HG03039 (cell line): ENCODE data around the gene NBAS.

ENCODE experiments used
- ATAC-seq: cut with Tn5 transposase; IDR thresholded peaks from one replicate; pipeline ENCODE4 v1.9.1; 2021; ENCODE audit warnings: mild to moderate bottlenecking, moderate library complexity; ENCODE audit not compliant: unreplicated experiment

The NBAS gene

DNA sequence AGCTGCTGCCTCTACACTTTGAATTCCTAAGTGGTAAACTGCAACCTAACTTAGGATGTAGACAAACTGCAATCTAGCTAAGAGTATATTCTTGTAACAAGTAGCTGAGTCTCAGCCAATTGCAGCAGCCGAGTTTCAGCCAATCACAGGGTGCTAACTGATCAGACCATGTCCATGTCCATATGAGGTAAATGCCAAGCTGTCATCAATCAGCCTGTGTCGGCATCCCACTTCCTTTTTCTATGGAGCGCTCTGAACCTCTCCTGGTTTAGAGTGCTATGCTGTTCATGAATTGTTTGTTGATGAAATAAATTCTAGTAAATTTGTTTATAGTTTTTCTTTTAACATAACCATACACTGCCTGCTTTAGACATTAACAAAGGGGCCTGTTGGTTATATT lies 408.8 kb downstream of the NBAS start:
- no peak for ATAC-seq

GRCh38 chr2:15149063-15149462 lies 412.1 kb downstream of the NBAS start:
- no peak for ATAC-seq

DNA sequence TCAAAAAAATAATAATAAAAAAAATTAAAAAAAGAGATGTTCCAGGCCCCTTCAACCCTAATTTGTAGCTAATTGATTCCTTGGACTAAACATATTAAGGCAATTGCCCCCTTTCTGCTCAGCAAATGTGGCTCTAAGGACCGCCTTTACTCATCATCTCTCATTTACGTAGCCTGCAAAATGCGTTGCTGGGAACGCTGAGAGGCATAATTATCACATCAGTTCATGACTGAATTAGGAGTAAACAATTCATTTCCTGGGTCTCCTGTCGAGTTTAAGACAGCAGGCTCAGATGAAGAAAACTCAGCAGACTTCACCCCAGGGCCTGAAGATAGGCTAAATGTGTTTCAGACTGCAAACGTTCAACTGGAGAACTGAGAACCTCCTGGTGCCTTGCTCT lies 413.5 kb downstream of the NBAS start:
- ATAC-seq: no peak

DNA sequence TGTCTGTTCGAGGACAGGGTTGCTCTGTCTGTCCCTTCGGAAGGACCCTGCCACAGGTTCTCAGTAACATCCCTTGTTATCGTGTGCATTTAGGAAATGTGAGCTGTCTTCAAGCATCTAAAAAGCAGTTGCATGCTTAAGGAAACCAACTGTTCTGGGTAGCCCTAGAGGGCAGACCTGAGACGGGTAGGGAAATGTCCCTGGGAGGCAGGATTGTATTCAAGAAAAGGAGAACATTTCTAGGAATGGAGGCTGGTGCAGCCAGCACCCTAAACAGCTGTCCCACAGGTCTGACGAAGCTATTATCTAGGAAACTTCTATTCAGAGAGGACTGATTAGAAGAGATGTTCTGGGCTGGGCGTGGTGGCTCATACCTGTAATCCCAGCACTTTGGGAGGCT lies 414.2 kb downstream of the NBAS start:
- no peak for ATAC-seq

- no peak for ATAC-seq
These were observed 415.2 kb downstream of the NBAS start for GRCh38 chr2:15145919-15146318.

DNA sequence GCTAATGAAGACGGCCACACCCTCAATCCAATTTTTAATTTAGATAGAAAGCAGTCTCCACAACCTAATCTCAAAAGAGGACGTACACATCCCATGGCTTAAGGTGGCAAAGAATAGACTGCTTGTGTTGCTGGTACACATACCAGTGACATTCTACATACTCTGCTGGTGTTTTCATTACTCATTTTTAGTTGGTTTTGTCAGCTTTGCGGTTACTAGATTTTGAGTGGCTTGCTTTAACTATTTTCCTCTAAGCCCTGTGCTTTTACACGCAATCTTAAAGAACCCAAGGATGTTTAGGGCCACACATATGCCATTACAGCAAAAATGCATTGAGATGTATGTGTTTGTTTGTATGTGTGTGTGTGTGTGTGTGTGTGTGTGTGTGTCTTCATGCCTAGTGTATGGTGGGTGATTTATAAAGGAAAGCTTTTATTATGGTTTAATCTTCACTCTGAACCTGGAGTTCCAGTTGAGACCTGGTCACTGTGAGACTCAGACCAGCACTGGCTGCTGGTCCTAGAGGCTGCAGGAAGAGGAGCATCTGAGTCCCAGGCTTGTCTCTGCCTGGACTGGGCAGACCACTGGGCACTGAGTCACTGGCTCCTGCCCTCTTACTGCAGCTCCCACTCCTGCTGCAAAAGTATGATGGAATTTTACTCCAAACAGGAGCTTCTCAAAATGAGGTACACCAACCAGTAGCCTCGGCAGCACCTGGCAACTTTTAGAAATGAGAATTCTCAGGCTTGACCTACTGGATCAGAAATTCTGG lies 415.9 kb downstream of the NBAS start:
- no peak for ATAC-seq

- peak; percentile 100 for ATAC-seq
These were observed 419.0 kb downstream of the NBAS start for GRCh38 chr2:15142069-15142689.

- no peak for ATAC-seq
These were observed 419.9 kb downstream of the NBAS start for GRCh38 chr2:15141211-15141610.

DNA sequence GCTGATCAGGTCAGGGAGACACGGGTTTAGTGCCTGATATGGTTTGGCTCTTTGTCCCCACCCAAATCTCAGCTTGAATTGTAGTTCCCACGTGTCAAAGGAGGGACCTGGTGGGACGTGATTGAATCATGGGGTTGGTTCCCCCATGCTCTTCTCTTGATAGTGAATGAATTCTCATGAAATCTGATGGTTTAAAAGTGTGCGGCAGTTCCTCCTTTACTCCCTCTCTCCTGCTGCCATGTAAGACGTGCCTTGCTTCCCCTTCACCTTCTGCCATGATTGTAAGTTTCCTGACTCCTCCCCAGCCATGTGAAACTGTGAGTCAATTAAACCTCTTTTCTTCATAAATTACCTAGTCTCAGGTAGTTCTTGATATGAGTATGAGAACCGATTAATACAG lies 424.5 kb downstream of the NBAS start:
- ATAC-seq: no peak

DNA sequence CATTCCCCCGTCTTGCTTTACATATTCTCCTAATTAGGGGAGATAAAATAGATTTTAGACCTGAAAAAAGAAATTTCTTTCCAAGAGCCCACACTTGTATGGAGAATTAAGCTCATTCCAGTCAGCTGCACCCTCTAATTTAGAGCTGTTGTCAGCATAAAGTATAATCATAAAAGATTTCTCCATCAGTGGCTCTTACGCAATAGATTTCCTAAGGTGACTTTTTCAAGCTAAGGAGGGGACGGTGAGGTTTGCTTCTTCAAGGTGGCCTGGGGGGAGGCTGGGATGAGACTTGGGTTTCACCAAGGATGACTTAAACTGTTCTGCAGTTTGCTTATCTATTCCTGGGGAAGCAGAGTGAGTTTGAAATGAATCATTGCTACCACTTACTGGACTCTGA lies 426.2 kb downstream of the NBAS start:
- no peak for ATAC-seq

DNA sequence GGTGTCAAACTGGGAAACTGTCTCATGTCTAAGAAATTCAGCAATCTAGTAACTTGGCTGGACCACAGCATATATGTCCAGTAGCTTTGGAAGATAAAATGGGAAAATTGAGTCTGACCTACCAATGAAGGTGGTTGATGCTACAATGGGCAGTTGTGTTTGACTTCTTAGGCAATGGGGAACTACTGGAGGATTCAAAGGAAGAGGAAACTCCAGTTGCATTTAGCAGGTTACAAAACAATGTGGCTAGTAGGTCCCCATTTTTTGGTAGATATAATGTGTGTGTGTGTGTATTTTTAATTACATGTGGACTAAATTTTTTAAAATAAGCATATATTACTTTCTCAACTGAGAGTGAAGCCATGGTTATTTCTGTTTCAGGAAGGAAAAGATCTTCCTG lies 427.7 kb downstream of the NBAS start:
- ATAC-seq: no peak

DNA sequence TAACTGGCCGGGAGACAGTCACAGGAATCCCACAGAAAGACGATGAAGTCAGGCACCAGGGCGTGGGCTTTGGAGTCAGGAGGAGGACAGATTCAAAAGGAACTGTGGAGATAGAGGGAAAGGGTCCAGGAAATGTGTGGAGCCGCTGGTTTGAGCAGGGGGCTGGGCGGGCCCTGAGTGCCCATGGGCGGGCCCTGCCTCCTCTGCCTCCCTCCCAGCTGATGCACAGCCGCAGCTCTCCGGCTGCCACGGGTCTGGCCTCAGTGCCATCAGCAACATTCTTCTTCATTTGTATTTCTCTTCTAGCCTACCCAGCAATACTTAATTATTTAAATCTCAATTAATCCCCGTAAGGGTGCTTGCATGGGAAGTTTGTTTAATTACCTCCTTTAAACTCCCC lies 432.3 kb downstream of the NBAS start:
- ATAC-seq: no peak

GRCh38 chr2:15127876-15128275 lies 433.3 kb downstream of the NBAS start:
- no peak for ATAC-seq

DNA sequence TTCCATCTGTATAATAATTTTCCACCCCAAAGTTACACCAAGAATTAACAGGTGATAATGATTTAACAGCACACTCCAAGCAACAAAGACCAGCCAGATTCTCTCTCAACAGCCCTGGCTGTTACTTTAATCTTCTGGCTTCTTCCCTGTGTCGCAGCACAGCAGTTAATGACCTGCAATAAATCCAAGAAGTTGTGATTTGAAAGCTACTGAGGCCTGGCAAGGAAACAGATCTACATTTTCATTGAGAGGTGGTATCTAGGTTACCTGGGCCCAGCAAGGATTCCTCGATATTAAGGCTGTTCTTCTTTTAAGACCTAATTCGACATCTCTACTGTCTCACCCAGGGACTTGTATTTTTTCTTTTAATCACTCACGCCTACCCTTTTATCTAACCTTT lies 433.8 kb downstream of the NBAS start:
- no peak for ATAC-seq

GRCh38 chr2:15126373-15126772 lies 434.8 kb downstream of the NBAS start:
- ATAC-seq: no peak

- ATAC-seq: no peak
These were observed 438.2 kb downstream of the NBAS start for GRCh38 chr2:15122915-15123314.

DNA sequence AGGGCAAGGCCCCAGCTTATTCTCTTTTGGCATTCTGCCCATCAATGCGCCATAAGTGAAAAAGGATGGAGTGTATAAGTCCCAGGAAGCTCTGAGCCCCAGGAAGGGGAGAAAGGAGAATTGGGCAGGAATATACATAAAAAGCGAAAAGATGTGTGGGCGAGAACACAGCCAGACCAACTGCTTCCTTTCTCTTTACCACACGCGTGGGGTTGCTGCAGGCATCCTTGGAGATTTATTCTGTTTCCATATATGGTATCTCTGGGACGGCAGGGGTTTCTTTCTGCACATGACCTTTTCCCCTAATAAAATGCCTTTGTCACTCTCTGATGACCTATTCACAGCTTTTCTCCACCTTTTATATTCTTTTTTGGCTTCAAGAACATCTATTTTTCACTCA lies 440.5 kb downstream of the NBAS start:
- no peak for ATAC-seq

DNA sequence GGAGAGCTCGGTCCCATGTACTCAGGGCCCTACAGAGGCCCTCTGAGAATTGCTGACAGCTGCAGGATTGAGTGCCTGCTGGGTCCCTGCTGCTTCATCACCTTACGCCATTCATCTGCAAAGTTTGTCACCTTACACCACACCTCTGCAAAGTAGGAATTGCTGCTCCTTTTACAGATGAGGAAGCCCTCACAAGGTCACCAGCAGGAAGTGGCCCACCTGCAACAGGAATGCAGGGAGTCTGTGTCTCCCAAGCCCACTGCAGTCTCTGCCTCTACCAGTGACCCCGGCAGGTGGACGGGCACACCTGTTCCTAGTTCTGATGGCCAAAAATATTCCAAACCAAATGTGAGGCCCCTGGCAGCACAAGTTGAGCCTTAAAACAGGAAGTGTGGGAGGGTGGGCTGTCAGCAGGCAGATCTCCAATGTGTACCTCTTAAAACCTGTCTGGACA lies 441.4 kb downstream of the NBAS start:
- no peak for ATAC-seq

- ATAC-seq: no peak
These were observed 443.6 kb downstream of the NBAS start for GRCh38 chr2:15117409-15118050.
